GM21447 (cell line): Measurements from ENCODE around the gene AUNIP.

Experiments used
- ATAC-seq: cut with Tn5 transposase; IDR thresholded peaks from one replicate; pipeline ENCODE4 v1.9.1; 2021; ENCODE audit not compliant: unreplicated experiment

Gene AUNIP

DNA sequence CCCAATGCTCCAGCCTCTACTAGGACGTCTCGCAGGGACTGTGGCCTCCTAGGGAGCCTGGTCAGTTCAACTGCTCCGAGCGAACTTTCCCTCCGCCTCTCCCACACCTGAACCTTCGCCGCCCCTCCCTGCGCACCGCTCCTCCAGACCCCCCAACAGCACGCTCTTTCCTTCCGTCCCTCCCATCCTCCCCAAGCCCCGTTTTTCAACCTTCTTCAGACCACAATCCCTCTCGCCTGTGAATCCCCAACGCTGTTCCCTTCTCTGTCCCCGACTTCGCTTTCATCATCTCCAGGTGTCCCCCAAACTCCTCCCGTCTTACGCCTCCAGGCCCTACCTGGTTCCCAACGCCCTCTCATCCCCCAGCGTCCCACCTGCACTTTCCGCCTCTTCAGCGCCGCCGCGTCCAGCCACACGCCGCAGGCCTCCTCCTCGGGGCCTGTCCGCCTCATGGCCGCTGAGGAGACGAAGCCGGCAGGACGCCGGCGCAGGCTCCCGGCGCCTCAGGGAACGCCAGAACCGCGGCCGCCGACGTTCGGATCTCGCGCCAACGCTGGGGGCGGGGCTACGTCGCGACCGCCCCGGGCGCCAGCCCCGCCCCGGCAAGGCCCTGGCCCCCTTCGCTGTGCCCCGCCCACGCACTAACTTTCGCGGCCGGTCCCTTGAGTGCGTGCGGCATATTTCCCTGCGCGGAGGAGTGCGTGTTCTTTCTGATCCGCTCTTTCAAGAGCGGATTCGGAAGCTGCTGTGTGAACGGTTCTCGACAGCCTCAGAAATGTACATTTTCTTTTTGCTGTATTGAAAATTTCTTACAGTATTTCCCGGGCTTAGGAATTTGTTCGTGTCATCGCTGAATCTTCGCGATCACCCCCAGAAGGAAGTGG lies at the start of gene AUNIP:
AUNIP (minus strand) TSS at position 552 of the 884 bp plus-strand sequence; CDS start at position 452, 100 bp downstream.
- peak; percentile 79 for ATAC-seq

DNA sequence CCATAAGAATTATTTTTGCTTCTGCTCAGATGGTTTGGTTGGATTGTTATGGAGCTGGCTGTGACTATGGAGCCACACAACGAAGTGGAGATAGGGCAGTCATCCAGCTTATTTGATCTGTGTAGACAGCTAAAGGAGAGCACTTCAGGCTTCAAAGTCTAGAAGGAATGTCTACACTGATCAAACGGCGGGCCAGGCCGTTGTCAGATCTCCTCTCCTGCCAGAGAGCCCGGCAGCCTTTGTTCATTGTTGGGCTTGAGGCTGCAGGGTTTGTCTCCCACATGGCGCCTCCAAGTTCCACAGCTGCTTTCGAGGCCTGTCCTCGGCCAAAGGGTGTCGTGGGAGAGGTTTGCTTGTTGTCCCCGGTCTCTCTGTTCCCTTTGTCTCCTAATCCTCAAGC lies 49.8 kb upstream of the AUNIP start:
- no peak for ATAC-seq

- ATAC-seq: no peak
These were observed 48.9 kb upstream of the AUNIP start for GRCh38 chr1:25908161-25908560.

DNA sequence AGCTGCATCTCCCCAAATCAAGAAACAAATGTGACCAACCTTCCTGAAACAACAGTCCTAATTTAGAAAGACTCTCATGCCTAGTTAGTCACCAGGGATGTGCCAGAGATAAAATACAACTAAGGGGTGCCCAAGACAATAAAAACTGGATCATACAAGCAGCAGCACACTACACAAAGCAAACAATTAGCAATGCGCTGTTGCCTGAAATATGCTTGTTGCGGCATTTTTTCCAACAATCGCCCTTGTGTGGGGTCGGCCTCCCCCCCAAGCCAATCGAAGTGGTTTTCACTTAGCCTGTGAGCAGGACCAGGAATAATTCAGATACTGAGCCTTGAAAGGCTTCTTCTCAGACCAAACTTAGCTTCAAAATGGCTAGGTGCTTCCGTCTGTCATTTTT lies 48.3 kb upstream of the AUNIP start:
- no peak for ATAC-seq

- ATAC-seq: no peak
These were observed 47.5 kb upstream of the AUNIP start for GRCh38 chr1:25906644-25907300.

GRCh38 chr1:25905680-25906643 lies 46.7 kb upstream of the AUNIP start, which contains the start of gene STMN1:
Gene STMN1, minus strand, starts transcription at chr1:25906419. Its CDS starts 1,743 bp downstream, at chr1:25904676.
- peak; percentile 69 for ATAC-seq

DNA sequence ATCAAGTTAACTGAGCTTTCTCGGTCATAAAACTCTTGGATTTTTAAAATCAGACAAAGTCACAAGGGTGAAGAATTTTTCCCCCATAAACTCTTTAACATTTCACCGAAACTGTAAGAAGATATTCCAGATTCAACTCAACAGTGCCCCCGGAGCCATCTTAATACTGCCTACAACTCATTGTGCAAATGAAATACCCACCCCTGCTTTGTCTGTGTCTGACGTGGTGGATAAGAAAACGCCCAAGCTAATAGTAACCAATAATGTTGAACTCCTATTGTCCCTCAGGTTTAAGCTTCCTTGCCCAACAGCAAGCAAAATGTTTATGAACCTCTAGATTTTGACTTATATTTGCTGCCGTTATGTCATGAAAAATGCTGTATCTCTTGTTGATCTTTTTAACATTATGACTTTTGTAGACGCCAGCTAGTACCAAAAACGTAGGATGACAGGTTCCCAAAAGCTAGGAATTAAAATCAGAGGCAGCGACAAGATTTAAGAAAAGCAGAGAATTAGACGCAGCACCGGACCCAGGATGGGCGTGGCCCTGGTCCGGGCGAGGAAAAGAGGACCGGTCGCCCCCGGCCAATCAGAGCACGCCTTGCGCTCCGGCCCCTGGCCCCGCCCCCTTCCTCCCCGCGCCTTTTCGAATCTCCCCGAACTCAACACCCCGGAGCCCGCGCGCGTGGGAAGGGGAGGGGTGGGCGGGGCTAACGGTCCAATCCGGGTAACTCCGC lies 45.9 kb upstream of the AUNIP start:
- ATAC-seq: peak; percentile 76

GRCh38 chr1:25903986-25904385 lies 44.7 kb upstream of the AUNIP start:
- no peak for ATAC-seq

DNA sequence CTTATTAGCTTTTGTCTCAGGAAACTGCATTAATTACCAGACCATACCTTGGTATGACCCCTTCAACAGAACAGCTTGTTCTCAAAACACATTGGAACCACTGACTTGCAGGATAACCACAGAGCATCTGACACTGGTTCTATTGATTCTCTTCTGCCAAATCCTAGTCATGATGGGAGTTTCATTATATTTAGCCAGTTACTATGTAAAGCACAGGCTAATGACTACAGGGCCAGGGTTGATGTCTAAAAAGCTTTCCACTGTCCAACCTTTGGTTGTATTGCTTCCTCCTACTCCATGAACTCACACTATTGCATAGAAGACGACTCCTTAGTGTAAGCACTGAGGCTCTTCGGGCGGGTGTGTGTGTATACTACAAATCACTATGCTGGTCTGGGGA lies 43.2 kb upstream of the AUNIP start:
- no peak for ATAC-seq

DNA sequence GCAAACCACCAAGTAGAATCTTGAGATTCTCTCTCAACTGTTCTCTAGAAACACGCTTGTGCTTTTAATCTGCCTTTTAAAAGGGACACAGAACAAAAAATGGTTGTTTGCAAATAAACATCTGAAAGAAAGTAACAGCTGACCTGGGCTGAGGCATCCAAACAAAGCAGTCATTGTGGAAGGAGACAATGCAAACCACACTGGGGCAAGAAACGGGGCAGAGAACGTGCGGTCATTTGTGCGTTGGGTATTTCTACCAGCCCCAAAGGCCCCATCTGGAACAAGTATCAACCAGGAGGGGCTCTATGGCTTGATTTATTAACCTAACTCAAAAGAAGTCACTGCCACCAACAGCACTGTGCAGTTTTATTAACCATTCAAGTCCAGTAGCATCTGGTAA lies 41.0 kb upstream of the AUNIP start:
- no peak for ATAC-seq

DNA sequence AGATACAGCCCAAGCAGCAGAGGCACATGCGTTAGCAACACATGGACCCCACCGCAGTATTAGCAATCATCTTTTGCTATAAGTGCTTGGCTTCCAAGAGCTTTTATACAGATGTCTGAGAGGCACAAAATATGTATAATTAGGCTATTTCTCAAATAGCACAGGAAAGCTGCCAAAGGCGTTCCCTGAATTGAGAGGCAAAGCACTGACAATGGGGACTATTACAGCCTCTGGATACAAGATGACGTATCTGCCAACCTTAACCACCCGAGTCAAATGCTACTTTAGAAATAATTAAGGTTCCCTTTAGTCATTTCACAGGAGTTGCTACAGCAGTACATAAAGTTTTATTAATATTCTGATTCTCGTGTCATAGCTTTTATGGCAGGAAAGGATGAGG lies 40.5 kb upstream of the AUNIP start:
- no peak for ATAC-seq

GRCh38 chr1:25898223-25899015 lies 39.2 kb upstream of the AUNIP start:
- ATAC-seq: no peak

DNA sequence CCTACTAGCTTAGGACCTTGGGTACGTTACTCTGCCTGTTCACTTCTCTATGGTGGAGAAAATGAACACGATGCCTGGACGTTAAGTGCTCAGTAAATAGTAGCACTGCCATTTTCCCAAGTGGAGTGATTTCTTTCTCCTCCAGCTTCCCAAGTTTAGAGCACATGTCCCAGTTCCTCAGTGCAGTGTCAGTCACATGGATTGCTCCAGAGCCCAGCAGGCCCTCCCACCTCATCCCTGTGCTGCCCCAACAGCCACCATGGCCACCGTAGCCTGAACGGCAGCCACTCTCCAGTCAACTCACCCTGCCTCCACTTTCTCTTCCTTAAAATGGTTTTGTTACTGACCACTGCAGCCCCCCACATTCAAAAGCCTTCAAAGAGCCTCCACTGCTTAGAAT lies 38.5 kb upstream of the AUNIP start:
- no peak for ATAC-seq

DNA sequence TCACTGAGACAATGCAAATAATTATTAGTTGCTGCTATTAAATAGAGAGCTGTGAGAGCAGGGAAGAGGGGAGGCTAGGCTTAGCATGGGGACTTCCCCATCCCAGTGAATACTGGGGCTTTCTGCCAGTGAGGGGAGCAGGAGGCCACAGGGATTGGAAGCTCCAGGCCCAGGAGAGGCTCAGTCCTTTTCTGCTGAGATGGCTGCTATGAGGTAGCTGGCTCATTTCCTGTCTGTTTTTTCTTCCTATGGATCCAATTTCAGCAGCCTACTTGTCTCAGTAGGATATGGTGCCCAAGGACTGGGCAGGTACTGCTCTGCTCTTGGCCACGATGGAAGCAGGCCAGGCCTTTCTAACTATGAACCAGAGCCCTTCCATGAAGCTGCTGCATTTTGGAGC lies 37.0 kb upstream of the AUNIP start:
- no peak for ATAC-seq

- ATAC-seq: no peak
These were observed 36.2 kb upstream of the AUNIP start for GRCh38 chr1:25895365-25895990.

- no peak for ATAC-seq
These were observed 33.9 kb upstream of the AUNIP start for GRCh38 chr1:25893116-25893515.

DNA sequence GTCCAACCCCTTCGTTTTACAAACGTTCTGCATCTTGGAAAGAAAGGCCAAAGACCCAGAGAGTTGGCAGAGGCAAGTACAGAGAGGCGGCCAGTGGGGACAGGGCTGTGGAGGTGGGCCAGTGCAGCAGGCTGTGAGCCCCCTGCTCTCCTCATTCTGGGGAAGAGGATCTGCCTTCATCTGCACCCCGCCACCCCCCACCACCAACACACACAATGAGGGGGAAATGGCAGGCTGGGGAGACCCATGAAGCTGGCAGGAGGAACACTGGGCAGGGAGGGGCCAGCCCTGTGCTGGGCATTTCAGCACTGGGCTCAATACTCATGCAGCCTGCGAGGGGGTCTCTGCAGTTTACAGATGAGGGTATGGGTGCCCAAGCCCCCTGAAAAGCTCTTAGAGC lies 32.3 kb upstream of the AUNIP start:
- no peak for ATAC-seq

GRCh38 chr1:25890239-25891034 lies 31.2 kb upstream of the AUNIP start:
- no peak for ATAC-seq
